GM11168 (cell line): ENCODE measurements around the gene RPS5.
"Not testable (repeated sequence)": the region's sequence is repeated elsewhere in the genome, so short reads cannot be mapped to it uniquely, and the experiment has no call there.

ENCODE experiments used
- in situ Hi-C: fragments of 300-500 bp; cut with MboI; formaldehyde crosslinking; loops from one replicate; pipeline ENCODE4 v1.12.0; 2022; ENCODE audit warnings: low sequenced_read_pairs; ENCODE audit not compliant: unreplicated experiment

Gene RPS5

GRCh38 chr19:58386576-58387337, at the start of gene RPS5:
Gene RPS5, plus strand, starts transcription at chr19:58387269. Its CDS starts 869 bp downstream, at chr19:58388138.
- in situ Hi-C loops, result no loop called here

- in situ Hi-C loops, result no loop called here
These were observed 48.7 kb upstream of the RPS5 start for GRCh38 chr19:58338336-58338735.

- in situ Hi-C loops, result no loop called here
These were observed 48.1 kb upstream of the RPS5 start for GRCh38 chr19:58338825-58339558.

GRCh38 chr19:58345558-58345957, 41.5 kb upstream of the RPS5 start:
- in situ Hi-C loops, result no loop called here

- in situ Hi-C loops, result no loop called here
These were observed 39.8 kb upstream of the RPS5 start for GRCh38 chr19:58346961-58347929.

- in situ Hi-C loops, result not testable (repeated sequence)
These were observed 39.0 kb upstream of the RPS5 start for GRCh38 chr19:58348080-58348479.

GRCh38 chr19:58349590-58349989, 37.5 kb upstream of the RPS5 start:
- in situ Hi-C loops, result no loop called here

GRCh38 chr19:58350001-58350861, 36.8 kb upstream of the RPS5 start:
- in situ Hi-C loops, result no loop called here

- in situ Hi-C loops, result no loop called here
These were observed 36.1 kb upstream of the RPS5 start for GRCh38 chr19:58350871-58351557.

GRCh38 chr19:58351558-58351878, 35.6 kb upstream of the RPS5 start:
- in situ Hi-C loops, result no loop called here

GRCh38 chr19:58351990-58352755, 34.9 kb upstream of the RPS5 start:
- in situ Hi-C loops, result no loop called here

GRCh38 chr19:58352760-58353671, 34.1 kb upstream of the RPS5 start, which contains the start of gene A1BG:
Gene A1BG, minus strand, starts transcription at chr19:58353492. Its CDS starts 55 bp downstream, at chr19:58353437.
- in situ Hi-C loops, result no loop called here

- in situ Hi-C loops, result no loop called here
These were observed 33.2 kb upstream of the RPS5 start for GRCh38 chr19:58353717-58354477.

GRCh38 chr19:58354478-58355030, 32.5 kb upstream of the RPS5 start:
- in situ Hi-C loops, result no loop called here

GRCh38 chr19:58355215-58355796, 31.8 kb upstream of the RPS5 start:
- in situ Hi-C loops, result no loop called here
